H1 (cell line): ENCODE data around the gene C3orf52. TPM values are rescaled to one million over a fixed set of nuclear protein-coding genes. Genes with fewer than 3 reads are reported as not detected.

Experiments
- CTCF ChIA-PET: fragments of 300-600 bp; sonication (Branson Sonifier 250); formaldehyde crosslinking; loops from one replicate; lab custom pipeline; 2021; ENCODE audit not compliant: partially characterized antibody; lab: Charles Lee
- POLR2A ChIA-PET: fragments of 300-600 bp; sonication (Branson Sonifier 250); formaldehyde crosslinking; loops from one replicate; lab custom pipeline; 2021; ENCODE audit warnings: inconsistent platforms; ENCODE audit not compliant: partially characterized antibody; lab: Charles Lee
- DNase-seq, 2 experiments: peaks; one replicate each; pipeline versions ENCODE4 v3.0.0 to v3.0.0-alpha.2; 2010 to 2022; ENCODE audit warnings: low spot score in 2 of 2, low read depth in 1 of 2, mixed read lengths in 1 of 2
- FAIRE-seq: peaks from 2 replicates; lab custom pipeline; 2011; peaks lifted over from hg19 to GRCh38; lab: Jason Lieb, UNC
- H2AFZ ChIP-seq: 2 replicates; pipeline ENCODE4 v1.8.1; 2012; ENCODE audit warnings: low read length, inconsistent platforms
- H2AK5ac ChIP-seq: 2 replicates; pipeline ENCODE4 v1.6.1; 2013; ENCODE audit warnings: low read depth, low read length
- H2BK120ac ChIP-seq: replicated peaks from 2 replicates; pipeline ENCODE3; 2013; ENCODE audit warnings: low read depth, low read length, inconsistent platforms
- H2BK12ac ChIP-seq: 2 replicates; pipeline ENCODE4 v1.6.1; 2013; ENCODE audit warnings: low read depth, low read length
- H2BK15ac ChIP-seq: 2 replicates; pipeline ENCODE4 v1.6.1; 2013; ENCODE audit warnings: low read length
- H2BK20ac ChIP-seq: 2 replicates; pipeline ENCODE4 v1.6.1; 2013; ENCODE audit warnings: low read length
- H2BK5ac ChIP-seq: 2 replicates; pipeline ENCODE4 v1.6.1; 2013; ENCODE audit warnings: low read depth, low read length
- H3K14ac ChIP-seq: 2 replicates; pipeline ENCODE4 v1.6.1; 2013; ENCODE audit warnings: inconsistent platforms; ENCODE audit not compliant: insufficient read length
- H3K18ac ChIP-seq: 2 replicates; pipeline ENCODE4 v1.6.1; 2013; ENCODE audit warnings: low read length; ENCODE audit errors: extremely low read depth
- H3K23ac ChIP-seq: 2 replicates; pipeline ENCODE4 v1.6.1; 2013; ENCODE audit warnings: inconsistent platforms; ENCODE audit not compliant: insufficient read length
- H3K23me2 ChIP-seq: 2 replicates; pipeline ENCODE4 v1.6.1; 2013; ENCODE audit warnings: low read depth, low read length
- H3K27ac ChIP-seq: 2 replicates; pipeline ENCODE4 v1.6.1; 2011; ENCODE audit warnings: low read depth, low read length, inconsistent platforms
- H3K27me3 ChIP-seq, 4 experiments: replicated peaks in 1 of 4; 1 replicate in 1 of 4; 2 replicates in 3 of 4; pipeline versions ENCODE4 v1.6.1 to v1.8.1; 2011 to 2013; ENCODE audit warnings: low read length in 3 of 4, mild to moderate bottlenecking in 3 of 4, inconsistent platforms in 2 of 4, mixed read lengths in 2 of 4, moderate library complexity in 1 of 4; ENCODE audit not compliant: control insufficient read depth in 3 of 4, insufficient read depth in 3 of 4; ENCODE audit errors: extremely low read depth in 1 of 4
- H3K36me3 ChIP-seq, 4 experiments: 2 replicates each; pipeline versions ENCODE4 v1.6.1 to v1.8.1; 2011 to 2013; ENCODE audit warnings: mild to moderate bottlenecking in 4 of 4, low read length in 3 of 4, moderate library complexity in 2 of 4, control low read depth in 1 of 4, inconsistent platforms in 1 of 4; ENCODE audit not compliant: insufficient read depth in 4 of 4, control insufficient read depth in 2 of 4
- H3K4ac ChIP-seq: replicated peaks from 2 replicates; pipeline ENCODE3; 2013; ENCODE audit warnings: low read length, low read depth, mixed read lengths, inconsistent platforms; ENCODE audit not compliant: insufficient read length
- H3K4me1 ChIP-seq, 4 experiments: replicated peaks in 1 of 4; 1 replicate in 1 of 4; 2 replicates in 3 of 4; pipeline versions ENCODE4 v1.6.1 to v1.8.1; 2011 to 2013; ENCODE audit warnings: low read length in 3 of 4, inconsistent platforms in 2 of 4, mixed read lengths in 1 of 4; ENCODE audit not compliant: insufficient read depth in 4 of 4, control insufficient read depth in 3 of 4
- H3K4me2 ChIP-seq, 2 experiments: 2 replicates each; pipeline versions ENCODE4 v1.6.1 to v1.8.1; 2011 to 2013; ENCODE audit warnings: low read depth in 2 of 2, low read length in 2 of 2, control low read depth in 1 of 2, inconsistent platforms in 1 of 2, mild to moderate bottlenecking in 1 of 2; ENCODE audit not compliant: insufficient read depth in 1 of 2
- H3K4me3 ChIP-seq, 4 experiments: fragments of 200-600, 300-600 bp in 1 of 4; sonication (generic), shearing (Covaris generic), sonication (Bioruptor Twin) in 1 of 4; 2 replicates each; pipeline versions ENCODE4 v1.5.1 to v1.8.1; 2011 to 2016; ENCODE audit warnings: low read length in 4 of 4, low read depth in 3 of 4, control low read depth in 2 of 4, inconsistent platforms in 2 of 4, mild to moderate bottlenecking in 2 of 4, mixed read lengths in 1 of 4, moderate library complexity in 1 of 4; ENCODE audit not compliant: insufficient read depth in 2 of 4; ENCODE audit errors: extremely low read depth in 1 of 4
- H3K56ac ChIP-seq: replicated peaks from 2 replicates; pipeline ENCODE3; 2013; ENCODE audit warnings: low read depth, mild to moderate bottlenecking, mixed read lengths, low read length, inconsistent platforms; ENCODE audit not compliant: insufficient read length
- H3K79me1 ChIP-seq: 2 replicates; pipeline ENCODE4 v1.6.1; 2013; ENCODE audit warnings: low read depth, low read length, control low read depth
- H3K79me2 ChIP-seq, 2 experiments: 2 replicates each; pipeline versions ENCODE4 v1.6.1 to v1.8.1; 2012 to 2013; ENCODE audit warnings: low read length in 2 of 2, mild to moderate bottlenecking in 2 of 2, inconsistent platforms in 1 of 2; ENCODE audit not compliant: insufficient read depth in 2 of 2, control insufficient read depth in 1 of 2
- H3K9ac ChIP-seq, 4 experiments: replicated peaks in 1 of 4; 1 replicate in 1 of 4; 2 replicates in 3 of 4; pipeline versions ENCODE4 v1.6.1 to v1.8.1; 2011 to 2013; ENCODE audit warnings: low read depth in 3 of 4, low read length in 3 of 4, control low read depth in 2 of 4, mild to moderate bottlenecking in 2 of 4, moderate library complexity in 2 of 4, inconsistent platforms in 1 of 4; ENCODE audit errors: extremely low read depth in 1 of 4
- H3K9me3 ChIP-seq, 2 experiments: 2 replicates each; pipeline versions ENCODE4 v1.6.1 to v1.8.1; 2012 to 2013; ENCODE audit warnings: mild to moderate bottlenecking in 2 of 2, moderate library complexity in 2 of 2, control low read depth in 1 of 2, inconsistent platforms in 1 of 2, low read depth in 1 of 2, low read length in 1 of 2, mixed read lengths in 1 of 2; ENCODE audit not compliant: insufficient read depth in 2 of 2
- H4K20me1 ChIP-seq, 2 experiments: replicated peaks in 1 of 2; 2 replicates each; pipeline versions ENCODE3 to v1.8.1; 2011 to 2013; ENCODE audit warnings: inconsistent platforms in 2 of 2, low read length in 2 of 2, mild to moderate bottlenecking in 1 of 2; ENCODE audit not compliant: insufficient read depth in 2 of 2, control insufficient read depth in 1 of 2
- H4K5ac ChIP-seq: 2 replicates; pipeline ENCODE4 v1.6.1; 2013; ENCODE audit warnings: low read length, low read depth, mixed read lengths, inconsistent platforms; ENCODE audit not compliant: insufficient read length
- H4K8ac ChIP-seq: 2 replicates; pipeline ENCODE4 v1.8.0; 2013; ENCODE audit warnings: mild to moderate bottlenecking, moderate library complexity, low read length, inconsistent platforms; ENCODE audit not compliant: insufficient read depth; ENCODE audit errors: extremely low read depth
- H4K91ac ChIP-seq: replicated peaks from 2 replicates; pipeline ENCODE3; 2013; ENCODE audit warnings: low read length, mixed read lengths, inconsistent platforms; ENCODE audit not compliant: insufficient read length
- ASH2L ChIP-seq: fragments of 200-600, 300-600 bp; sonication (generic); IDR thresholded peaks from one replicate; pipeline ENCODE4 v1.7.1; 2017; ENCODE audit warnings: low read length
- ATF3 ChIP-seq: IDR thresholded peaks from 2 replicates; pipeline ENCODE4 v1.6.1; 2011; ENCODE audit warnings: low read depth, mild to moderate bottlenecking, low read length; ENCODE audit not compliant: insufficient read depth
- BACH1 ChIP-seq: IDR thresholded peaks from 2 replicates; pipeline ENCODE4 v1.6.1; 2012; ENCODE audit warnings: low read length, improper control_type of control experiment
- CHD1 ChIP-seq: IDR thresholded peaks from 2 replicates; pipeline ENCODE4 v1.6.1; 2012; ENCODE audit warnings: low read depth, low read length, improper control_type of control experiment
- CREB1 ChIP-seq: IDR thresholded peaks from 2 replicates; pipeline ENCODE4 v1.6.1; 2012; ENCODE audit warnings: inconsistent platforms
- GABPA ChIP-seq: IDR thresholded peaks from 2 replicates; pipeline ENCODE4 v1.6.1; 2011; ENCODE audit warnings: mild to moderate bottlenecking, low read length, moderate library complexity, borderline replicate concordance; ENCODE audit not compliant: insufficient read depth
- GTF2F1 ChIP-seq: IDR thresholded peaks from 2 replicates; pipeline ENCODE4 v1.6.1; 2012; ENCODE audit warnings: low read depth, low read length, improper control_type of control experiment, borderline replicate concordance
- JUND ChIP-seq: IDR thresholded peaks from 2 replicates; pipeline ENCODE4 v1.6.1; 2011; ENCODE audit warnings: mild to moderate bottlenecking, improper control_type of control experiment, low read length
- KDM5A ChIP-seq: fragments of 200-600 bp; IDR thresholded peaks from 2 replicates; pipeline ENCODE4 v1.7.1; 2012; ENCODE audit warnings: mild to moderate bottlenecking, low read length, inconsistent platforms, mixed read lengths
- POLR2A ChIP-seq, 2 experiments: IDR thresholded peaks; 1 replicate in 1 of 2; 2 replicates in 1 of 2; pipeline ENCODE4 v1.6.1; 2011; ENCODE audit warnings: low read depth in 2 of 2, low read length in 2 of 2, mild to moderate bottlenecking in 2 of 2; ENCODE audit errors: control extremely low read depth in 1 of 2
- TCF12 ChIP-seq: IDR thresholded peaks from 2 replicates; pipeline ENCODE4 v1.6.1; 2011; ENCODE audit warnings: low read depth, mild to moderate bottlenecking, low read length
- YY1 ChIP-seq: IDR thresholded peaks from 2 replicates; pipeline ENCODE4 v1.6.1; 2011; ENCODE audit warnings: low read depth, mild to moderate bottlenecking, low read length
- WGBS, 2 experiments: shearing (Covaris generic) in 1 of 2; methylation state at CpG; one replicate each; pipeline versions ENCODE4 v1.1.6 to v1.1.7; 2013 to 2015; ENCODE audit warnings: low lambda C conversion rate in 2 of 2, mixed read lengths in 2 of 2, inconsistent platforms in 1 of 2, low coverage in 1 of 2, missing lambda C conversion rate in 1 of 2; ENCODE audit not compliant: insufficient replicate concordance in 2 of 2, insufficient coverage in 1 of 2, insufficient read length in 1 of 2; ENCODE audit errors: extremely low coverage in 1 of 2, missing lambda C conversion rate in 1 of 2; 5-methylcytosine and 5-hydroxymethylcytosine counted together
- polyA plus RNA-seq, 7 experiments: library from polyadenylated mRNA; depleted of rRNA in 3 of 7; stranded (reverse) in 5 of 7; unstranded in 2 of 7; fragments of >200 nt in 5 of 7; fragments of 200-250 nt in 2 of 7; gene quantifications; 1 replicate in 5 of 7; 2 replicates in 1 of 7; 4 replicates in 1 of 7; pipeline versions ENCODE4 v1.2.1 to v1.2.3, GENCODE V29; 2011 to 2013; ENCODE audit warnings: missing spikeins in 2 of 7, mixed read lengths in 2 of 7
- total RNA-seq: library from RNA; stranded (reverse); fragmentation: NEBNext Ultra II Directional; extraction: Animal tissue kit (Norgen Biotek cat#: 25700); gene quantifications from 2 replicates; pipeline ENCODE4 v1.2.1, GENCODE V29; 2021
- TF ChIP-seq, protein P1 (sequence below): IDR thresholded peaks from 2 replicates; pipeline ENCODE4 v1.6.1; 2012; ENCODE audit warnings: low read length, inconsistent platforms

C3orf52 gene
- total and polyA plus RNA-seq, 2 of the 8 experiments (the other 6 are each of a cell fraction or from before 2014, with no cell fraction given) = 9.7 to 13.1 TPM

GRCh38 chr3:112115806-112116383, 29.7 kb downstream of the C3orf52 start:
- Histone ChIP-seq H2BK15ac (no peak overlapping the region), H3K23ac (no peak overlapping the region), H3K4me1 (peaks cover 0 to 4% (median 2%) of the 10 kb centered on the region in 4 experiments; a peak in 2 of 7 replicates), H3K4ac (no peak overlapping the region), H4K20me1 (no peaks in the 10 kb centered on the region), H3K4me2 (no peak overlapping the region), H4K8ac (no peak overlapping the region), H2BK5ac (no peak overlapping the region), H3K27ac (no peak overlapping the region), H3K56ac (no peak overlapping the region), H3K79me2 (no peaks in the 10 kb centered on the region), H2BK120ac (no peak overlapping the region), H3K4me3 (no peak overlapping the region), H3K9ac (no peak overlapping the region), H2AFZ (no peak overlapping the region), H3K14ac (no peak overlapping the region), H3K23me2 (no peaks in the 10 kb centered on the region), H2AK5ac (no peak overlapping the region), H3K9me3 (no peaks in the 10 kb centered on the region), H2BK12ac (no peak overlapping the region), H4K5ac (no peak overlapping the region), H4K91ac (no peak overlapping the region), H2BK20ac (no peak overlapping the region), H3K79me1 (no peaks in the 10 kb centered on the region), H3K36me3 (peaks cover 0 to 8% (median 3%) of the 10 kb centered on the region in 4 experiments; a peak in 6 of 8 replicates), H3K27me3 (no peaks in the 10 kb centered on the region), H3K18ac (no peak overlapping the region)
- POLR2A ChIA-PET = no interaction called here
- WGBS, 2 experiments = 87% methylated on average over 6 of the region's 6 CpGs; no CpG with 5 or more reads in 1 of the 2 experiments
- CTCF ChIA-PET = interaction anchor here (0.8 to 1.4 kb wide), 3 partner anchors 9 to 10 kb away, joined by 3 to 8 read pairs (median 4); no protein-coding TSS in a partner anchor
- DNase-seq (no peak), FAIRE-seq (no peak)
- TF ChIP-seq BACH1 (no peak), ATF3 (no peak), JUND (no peak), GTF2F1 (no peak), TCF12 (no peak), KDM5A (no peak), ASH2L (no peak), CREB1 (no peak), GABPA (no peak), CHD1 (no peak), YY1 (no peak), POLR2A (IDR thresholded peaks at IDR 0.05; ENCODE audit: control extremely low read depth in 1 of 2, low read depth in 2 of 2, low read length in 2 of 2) (no peak)
- TF ChIP-seq, protein P1, sequence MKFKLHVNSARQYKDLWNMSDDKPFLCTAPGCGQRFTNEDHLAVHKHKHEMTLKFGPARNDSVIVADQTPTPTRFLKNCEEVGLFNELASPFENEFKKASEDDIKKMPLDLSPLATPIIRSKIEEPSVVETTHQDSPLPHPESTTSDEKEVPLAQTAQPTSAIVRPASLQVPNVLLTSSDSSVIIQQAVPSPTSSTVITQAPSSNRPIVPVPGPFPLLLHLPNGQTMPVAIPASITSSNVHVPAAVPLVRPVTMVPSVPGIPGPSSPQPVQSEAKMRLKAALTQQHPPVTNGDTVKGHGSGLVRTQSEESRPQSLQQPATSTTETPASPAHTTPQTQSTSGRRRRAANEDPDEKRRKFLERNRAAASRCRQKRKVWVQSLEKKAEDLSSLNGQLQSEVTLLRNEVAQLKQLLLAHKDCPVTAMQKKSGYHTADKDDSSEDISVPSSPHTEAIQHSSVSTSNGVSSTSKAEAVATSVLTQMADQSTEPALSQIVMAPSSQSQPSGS = no peak
